Chondrocyte (in vitro differentiated cells): ENCODE results near the gene TRIM24. TPM values are rescaled to one million over a fixed set of nuclear protein-coding genes. Genes with fewer than 3 reads are reported as not detected.

Source experiments
- DNase-seq: peaks from one replicate; pipeline ENCODE4 v3.0.0; 2021; ENCODE audit warnings: mixed read lengths, low spot score
- H3K27ac Mint-ChIP-seq: one replicate; pipeline ENCODE4 v1.8.0; 2021; ENCODE audit warnings: mild to moderate bottlenecking, moderate library complexity, mixed read lengths; ENCODE audit not compliant: unreplicated experiment
- H3K27me3 Mint-ChIP-seq: 2 replicates; pipeline ENCODE4 v1.8.0; 2021; ENCODE audit warnings: low read depth, mixed read lengths
- H3K36me3 Mint-ChIP-seq: 2 replicates; pipeline ENCODE4 v1.8.0; 2021; ENCODE audit warnings: low read depth, mixed read lengths
- H3K4me1 Mint-ChIP-seq: 2 replicates; pipeline ENCODE4 v1.8.0; 2021; ENCODE audit warnings: low read depth, mild to moderate bottlenecking, mixed read lengths
- H3K4me3 Mint-ChIP-seq: one replicate; pipeline ENCODE4 v1.8.0; 2021; ENCODE audit warnings: mild to moderate bottlenecking, moderate library complexity, mixed read lengths; ENCODE audit not compliant: unreplicated experiment
- H3K9me3 Mint-ChIP-seq: 2 replicates; pipeline ENCODE4 v1.8.0; 2021; ENCODE audit warnings: low read depth, mixed read lengths
- total RNA-seq: library from RNA; stranded (reverse); gene quantifications from 3 replicates; pipeline ENCODE4 v1.2.1, GENCODE V29; 2021
- TF ChIP-seq, protein P1 (sequence below): fragments of 200-600 bp; sonication (generic); IDR thresholded peaks from 2 replicates; pipeline ENCODE4 v1.5.0; 2021; ENCODE audit warnings: antibody characterized with exemption, mild to moderate bottlenecking, moderate library complexity

TRIM24 gene
- total RNA-seq, 1 donor from 2014 or later: 31.6 TPM

DNA sequence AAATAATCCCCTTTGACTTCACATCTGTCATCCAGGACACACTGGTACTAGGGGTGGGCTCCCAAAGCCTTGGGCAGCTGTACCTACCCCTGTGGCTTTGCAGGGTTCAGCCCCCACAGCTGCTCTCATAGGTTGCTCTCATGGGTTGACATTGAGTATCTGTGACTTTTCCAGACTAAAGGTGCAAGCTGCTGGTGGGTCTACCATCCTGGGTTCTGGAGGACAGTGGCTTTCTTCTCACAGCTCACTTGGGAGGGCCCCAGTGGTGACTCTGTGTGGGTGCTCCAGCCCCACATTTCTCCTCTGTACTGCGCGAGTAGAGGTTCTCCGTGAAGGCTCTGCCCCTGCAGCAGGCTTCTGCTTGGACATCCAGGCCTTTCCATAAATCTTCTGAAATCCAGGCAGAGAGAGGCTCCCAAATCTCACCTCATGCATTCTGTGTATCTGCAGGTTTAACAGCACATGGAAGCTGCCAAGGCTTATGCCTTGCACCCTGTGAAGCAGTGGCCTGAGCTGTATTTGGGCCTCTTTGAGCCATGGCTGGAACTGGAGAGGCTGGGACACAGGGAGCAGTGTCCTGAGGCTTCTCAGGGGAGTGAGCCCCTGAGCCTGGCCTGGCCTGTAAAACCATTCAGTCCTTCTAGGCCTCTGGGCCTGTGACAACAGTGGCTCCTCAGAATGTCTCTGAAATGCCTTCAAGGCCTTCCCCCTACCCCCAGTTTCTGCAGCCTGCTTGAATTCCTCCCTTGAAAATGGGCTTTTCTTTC, 52.2 kb downstream of the TRIM24 start:
- H3K4me1 Mint-ChIP-seq: peaks cover 10% of the 10 kb centered on the region
- no peaks in the 10 kb centered on the region for H3K27me3 Mint-ChIP-seq
- peaks cover 16% of the 10 kb centered on the region for H3K36me3 Mint-ChIP-seq
- no peak overlapping the region for H3K27ac Mint-ChIP-seq
- no peak for DNase-seq
- TF ChIP-seq, protein P1, sequence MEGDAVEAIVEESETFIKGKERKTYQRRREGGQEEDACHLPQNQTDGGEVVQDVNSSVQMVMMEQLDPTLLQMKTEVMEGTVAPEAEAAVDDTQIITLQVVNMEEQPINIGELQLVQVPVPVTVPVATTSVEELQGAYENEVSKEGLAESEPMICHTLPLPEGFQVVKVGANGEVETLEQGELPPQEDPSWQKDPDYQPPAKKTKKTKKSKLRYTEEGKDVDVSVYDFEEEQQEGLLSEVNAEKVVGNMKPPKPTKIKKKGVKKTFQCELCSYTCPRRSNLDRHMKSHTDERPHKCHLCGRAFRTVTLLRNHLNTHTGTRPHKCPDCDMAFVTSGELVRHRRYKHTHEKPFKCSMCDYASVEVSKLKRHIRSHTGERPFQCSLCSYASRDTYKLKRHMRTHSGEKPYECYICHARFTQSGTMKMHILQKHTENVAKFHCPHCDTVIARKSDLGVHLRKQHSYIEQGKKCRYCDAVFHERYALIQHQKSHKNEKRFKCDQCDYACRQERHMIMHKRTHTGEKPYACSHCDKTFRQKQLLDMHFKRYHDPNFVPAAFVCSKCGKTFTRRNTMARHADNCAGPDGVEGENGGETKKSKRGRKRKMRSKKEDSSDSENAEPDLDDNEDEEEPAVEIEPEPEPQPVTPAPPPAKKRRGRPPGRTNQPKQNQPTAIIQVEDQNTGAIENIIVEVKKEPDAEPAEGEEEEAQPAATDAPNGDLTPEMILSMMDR: no peak
- no peak overlapping the region for H3K4me3 Mint-ChIP-seq
- H3K9me3 Mint-ChIP-seq: no peaks in the 10 kb centered on the region

DNA sequence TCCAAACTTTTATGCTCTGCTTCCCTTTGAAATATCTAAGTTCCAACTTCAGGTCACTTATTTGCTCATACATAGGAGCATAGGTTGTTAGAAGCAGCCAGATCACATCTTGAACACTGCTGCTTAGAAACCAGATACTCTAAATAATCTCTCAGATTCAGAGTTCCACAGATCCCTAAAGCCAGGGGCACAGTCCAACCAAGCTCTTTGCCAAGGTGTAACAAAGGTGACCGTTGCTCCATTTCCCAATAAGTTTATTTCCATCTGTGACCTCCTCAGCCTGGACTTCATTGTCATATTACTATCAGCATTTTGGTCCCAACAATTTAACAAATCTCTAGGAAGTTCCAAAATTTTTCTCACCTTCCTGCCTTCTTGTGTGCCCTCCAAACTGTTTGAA, 52.8 kb downstream of the TRIM24 start:
- DNase-seq: no peak
- Mint-ChIP-seq H3K4me3 (no peak overlapping the region), H3K27ac (no peak overlapping the region), H3K4me1 (peaks cover 10% of the 10 kb centered on the region), H3K9me3 (no peaks in the 10 kb centered on the region), H3K27me3 (no peaks in the 10 kb centered on the region), H3K36me3 (peaks cover 17% of the 10 kb centered on the region)
- TF ChIP-seq, protein P1: no peak

DNA sequence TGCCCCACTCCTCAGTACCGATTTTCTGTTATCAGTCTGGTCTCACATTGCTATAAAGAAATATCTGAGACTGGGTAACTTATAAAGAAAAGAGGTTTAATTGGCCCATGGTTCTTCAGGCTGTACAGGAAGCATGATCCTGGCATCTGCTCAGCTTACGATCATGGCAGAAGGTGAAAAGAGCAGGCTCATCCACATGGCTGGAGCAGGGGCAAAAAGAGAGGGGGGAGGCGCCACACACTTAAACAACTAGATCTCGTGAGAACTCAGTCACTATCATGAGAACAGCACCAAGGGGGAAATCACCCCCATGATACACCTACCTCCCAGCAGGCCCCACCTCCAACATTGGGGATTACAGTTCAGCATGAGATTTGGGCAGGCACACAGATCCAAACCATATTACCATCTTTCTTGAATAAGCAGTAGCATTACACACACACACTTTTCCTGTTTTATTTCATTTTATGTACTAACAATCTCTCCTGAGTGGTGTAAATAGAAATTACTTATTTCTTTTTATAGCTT, 53.3 kb downstream of the TRIM24 start:
- Mint-ChIP-seq H3K9me3 (no peaks in the 10 kb centered on the region), H3K27me3 (no peaks in the 10 kb centered on the region), H3K36me3 (peaks cover 15% of the 10 kb centered on the region), H3K27ac (no peak overlapping the region), H3K4me3 (no peak overlapping the region), H3K4me1 (peaks cover 8% of the 10 kb centered on the region)
- DNase-seq: no peak
- TF ChIP-seq, protein P1: no peak

DNA sequence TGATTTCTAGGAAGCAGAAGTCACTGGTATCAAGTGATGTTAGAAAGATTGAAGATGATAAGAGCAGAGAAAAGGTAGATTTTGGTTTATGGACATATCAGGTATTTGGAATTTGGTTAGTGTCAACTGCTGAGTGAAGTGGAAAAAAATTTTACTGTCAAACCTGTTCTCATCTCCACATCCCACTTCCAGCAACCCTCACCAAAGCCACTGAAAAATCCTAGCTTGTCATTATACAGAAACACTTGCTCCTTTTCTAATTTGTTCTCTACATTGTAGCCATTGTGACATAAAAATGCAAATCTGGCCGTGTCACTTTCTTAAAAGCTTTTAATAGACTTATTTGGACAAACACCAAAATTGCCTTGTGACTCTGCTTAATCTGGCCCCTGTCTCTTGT, 54.0 kb downstream of the TRIM24 start:
- TF ChIP-seq, protein P1: no peak
- Mint-ChIP-seq H3K4me1 (peaks cover 8% of the 10 kb centered on the region), H3K36me3 (peaks cover 17% of the 10 kb centered on the region), H3K27ac (no peak overlapping the region), H3K4me3 (no peak overlapping the region), H3K9me3 (no peaks in the 10 kb centered on the region), H3K27me3 (no peaks in the 10 kb centered on the region)
- no peak for DNase-seq

DNA sequence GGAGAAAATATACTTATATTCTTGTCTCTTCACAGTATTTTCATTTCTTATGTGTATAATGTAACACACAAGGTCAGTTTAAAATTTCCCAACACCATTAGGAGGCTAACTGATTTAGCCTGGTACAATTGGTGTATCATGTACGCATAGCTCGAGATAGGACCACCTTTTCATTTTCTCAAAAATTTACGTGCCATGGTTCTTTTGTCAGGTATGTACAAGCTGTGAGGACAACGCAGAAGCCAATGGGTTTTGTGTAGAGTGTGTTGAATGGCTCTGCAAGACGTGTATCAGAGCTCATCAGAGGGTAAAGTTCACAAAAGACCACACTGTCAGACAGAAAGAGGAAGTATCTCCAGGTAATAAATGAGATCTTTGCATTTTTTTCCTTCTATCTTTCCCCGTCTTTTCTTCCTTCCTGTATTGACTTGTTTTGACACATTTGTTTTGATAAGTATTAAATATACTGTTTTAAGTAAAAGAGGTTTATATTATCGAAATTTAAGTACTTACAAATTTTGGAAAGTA, 55.0 kb downstream of the TRIM24 start:
- Mint-ChIP-seq H3K36me3 (peaks cover 22% of the 10 kb centered on the region), H3K27me3 (no peaks in the 10 kb centered on the region), H3K9me3 (no peaks in the 10 kb centered on the region), H3K27ac (no peak overlapping the region), H3K4me3 (no peak overlapping the region), H3K4me1 (peaks cover 4% of the 10 kb centered on the region)
- TF ChIP-seq, protein P1: no peak
- no peak for DNase-seq
